Mesenchymal stem cell (in vitro differentiated cells and primary cell): ENCODE measurements around the gene KRTAP9-3.

Source experiments
- DNase-seq: peaks from one replicate; pipeline ENCODE4 v3.0.0-alpha.2; 2013
- H2AFZ ChIP-seq: one replicate; pipeline ENCODE4 v1.6.1; 2013; ENCODE audit warnings: low read depth, mild to moderate bottlenecking, control low read depth, inconsistent platforms, low read length, moderate library complexity
- H2AK5ac ChIP-seq: 2 replicates; pipeline ENCODE4 v1.6.1; 2013; ENCODE audit warnings: low read length, moderate library complexity, mild to moderate bottlenecking, inconsistent platforms; ENCODE audit not compliant: severe bottlenecking
- H2BK120ac ChIP-seq: one replicate; pipeline ENCODE4 v1.6.1; 2013; ENCODE audit warnings: low read depth, mild to moderate bottlenecking, inconsistent platforms, low read length, moderate library complexity
- H2BK12ac ChIP-seq, 2 experiments: one replicate each; pipeline ENCODE4 v1.6.1; 2013; ENCODE audit warnings: inconsistent platforms in 2 of 2, low read length in 2 of 2, mild to moderate bottlenecking in 2 of 2, moderate library complexity in 2 of 2, control low read depth in 1 of 2
- H2BK15ac ChIP-seq: one replicate; pipeline ENCODE4 v1.6.1; 2013; ENCODE audit warnings: mild to moderate bottlenecking, low read depth, inconsistent platforms; ENCODE audit not compliant: poor library complexity, severe bottlenecking
- H2BK5ac ChIP-seq: 2 replicates; pipeline ENCODE4 v1.6.1; 2013; ENCODE audit warnings: low read depth, mild to moderate bottlenecking, low read length, control low read depth, inconsistent platforms; ENCODE audit not compliant: poor library complexity, severe bottlenecking
- H3K14ac ChIP-seq, 2 experiments: one replicate each; pipeline ENCODE4 v1.6.1; 2013; ENCODE audit warnings: inconsistent platforms in 2 of 2, low read length in 2 of 2, control low read depth in 1 of 2, mild to moderate bottlenecking in 1 of 2, moderate library complexity in 1 of 2
- H3K18ac ChIP-seq, 2 experiments: one replicate each; pipeline ENCODE4 v1.6.1; 2013; ENCODE audit warnings: inconsistent platforms in 2 of 2, low read length in 2 of 2, control low read depth in 1 of 2, low read depth in 1 of 2, mild to moderate bottlenecking in 1 of 2
- H3K23ac ChIP-seq, 2 experiments: one replicate each; pipeline ENCODE4 v1.6.1; 2013; ENCODE audit warnings: inconsistent platforms in 2 of 2, low read length in 2 of 2, mild to moderate bottlenecking in 2 of 2, moderate library complexity in 2 of 2, control low read depth in 1 of 2
- H3K27ac ChIP-seq: 2 replicates; pipeline ENCODE4 v1.5.1; 2013; ENCODE audit warnings: mild to moderate bottlenecking, moderate library complexity, low read length, control low read depth, inconsistent platforms; ENCODE audit not compliant: poor library complexity, severe bottlenecking
- H3K27me3 ChIP-seq, 2 experiments: 2 replicates each; pipeline versions ENCODE4 v1.6.1 to v1.7.0; 2013; ENCODE audit warnings: low read length in 2 of 2, mild to moderate bottlenecking in 2 of 2, moderate library complexity in 2 of 2, control low read depth in 1 of 2, inconsistent platforms in 1 of 2; ENCODE audit not compliant: control insufficient read depth in 1 of 2, insufficient read depth in 1 of 2
- H3K36me3 ChIP-seq, 2 experiments: 2 replicates each; pipeline versions ENCODE4 v1.6.1 to v1.7.0; 2013; ENCODE audit warnings: low read length in 2 of 2, control low read depth in 1 of 2, inconsistent platforms in 1 of 2, low read depth in 1 of 2, mild to moderate bottlenecking in 1 of 2; ENCODE audit not compliant: insufficient read depth in 2 of 2, control insufficient read depth in 1 of 2
- H3K4ac ChIP-seq, 2 experiments: one replicate each; pipeline ENCODE4 v1.6.1; 2013; ENCODE audit warnings: inconsistent platforms in 2 of 2, low read length in 2 of 2, mild to moderate bottlenecking in 2 of 2, moderate library complexity in 2 of 2, control low read depth in 1 of 2, low read depth in 1 of 2
- H3K4me1 ChIP-seq: 2 replicates; pipeline ENCODE4 v1.6.1; 2013; ENCODE audit warnings: low read depth, low read length, control low read depth; ENCODE audit not compliant: control insufficient read depth, insufficient read depth
- H3K4me2 ChIP-seq: 2 replicates; pipeline ENCODE4 v1.6.1; 2013; ENCODE audit warnings: low read length, mild to moderate bottlenecking, inconsistent platforms; ENCODE audit not compliant: poor library complexity, severe bottlenecking
- H3K4me3 ChIP-seq, 2 experiments: 2 replicates each; pipeline versions ENCODE4 v1.5.1 to v1.7.0; 2013; ENCODE audit warnings: low read length in 2 of 2, mild to moderate bottlenecking in 2 of 2, control low read depth in 1 of 2, low read depth in 1 of 2; ENCODE audit not compliant: insufficient read depth in 1 of 2
- H3K79me1 ChIP-seq: replicated peaks from 2 replicates; pipeline ENCODE4 v1.6.1; 2013; ENCODE audit warnings: mild to moderate bottlenecking, control low read depth, low read length, inconsistent platforms; ENCODE audit not compliant: poor library complexity, severe bottlenecking
- H3K9ac ChIP-seq: 2 replicates; pipeline ENCODE4 v1.7.0; 2013; ENCODE audit warnings: mild to moderate bottlenecking, low read length, moderate library complexity
- H3K9me3 ChIP-seq: 2 replicates; pipeline ENCODE4 v1.7.0; 2013; ENCODE audit warnings: mild to moderate bottlenecking, low read length; ENCODE audit not compliant: control insufficient read depth
- H4K8ac ChIP-seq: one replicate; pipeline ENCODE4 v1.6.1; 2013; ENCODE audit warnings: inconsistent platforms, mild to moderate bottlenecking, low read length, moderate library complexity
- H4K91ac ChIP-seq: one replicate; pipeline ENCODE4 v1.6.1; 2013; ENCODE audit warnings: mild to moderate bottlenecking, low read length, inconsistent platforms
- WGBS: methylation state at CpG from one replicate; pipeline ENCODE4 v1.1.7; 2013; ENCODE audit warnings: mixed read lengths; 5-methylcytosine and 5-hydroxymethylcytosine counted together

KRTAP9-3 gene

DNA sequence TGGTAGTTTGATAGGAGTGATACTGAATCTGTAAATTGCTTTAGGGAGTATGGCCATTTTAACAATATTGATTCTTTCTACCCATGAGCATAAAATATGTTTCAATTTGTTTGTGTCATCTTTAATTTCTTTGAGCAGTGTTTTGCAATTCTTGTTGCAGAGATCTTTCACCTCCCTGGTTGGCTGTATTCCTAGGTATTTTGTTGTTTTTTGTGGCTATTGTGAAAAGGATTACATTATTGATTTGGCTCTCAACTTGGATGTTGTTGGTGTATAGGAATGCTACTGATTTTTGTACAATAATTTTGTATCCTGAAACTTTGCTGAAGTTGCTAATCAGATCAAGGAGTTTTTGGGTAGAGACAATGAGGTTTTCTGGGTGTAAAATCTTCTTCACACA lies 26.2 kb downstream of the KRTAP9-3 start:
- H4K8ac ChIP-seq = no peak overlapping the region
- H3K18ac ChIP-seq = no peak overlapping the region
- no peak overlapping the region for H2AFZ ChIP-seq
- no peak overlapping the region for H3K27ac ChIP-seq
- H3K79me1 ChIP-seq = no peaks in the 10 kb centered on the region
- H3K9ac ChIP-seq = no peak overlapping the region
- no peak overlapping the region for H2BK15ac ChIP-seq
- no peak overlapping the region for H2AK5ac ChIP-seq
- DNase-seq = no peak
- H2BK5ac ChIP-seq = no peak overlapping the region
- no peak overlapping the region for H3K4me2 ChIP-seq
- H2BK120ac ChIP-seq = no peak overlapping the region
- no peak overlapping the region for H3K23ac ChIP-seq
- H3K4ac ChIP-seq = no peak overlapping the region
- H3K27me3 ChIP-seq = peaks cover 0 to 8% of the 10 kb centered on the region in 2 experiments
- H2BK12ac ChIP-seq = no peak overlapping the region
- H3K9me3 ChIP-seq = no peaks in the 10 kb centered on the region
- no peak overlapping the region for H4K91ac ChIP-seq
- H3K4me3 ChIP-seq = no peak overlapping the region
- no peak overlapping the region for H3K14ac ChIP-seq
- no peaks in the 10 kb centered on the region for H3K4me1 ChIP-seq
- H3K36me3 ChIP-seq = no peaks in the 10 kb centered on the region

DNA sequence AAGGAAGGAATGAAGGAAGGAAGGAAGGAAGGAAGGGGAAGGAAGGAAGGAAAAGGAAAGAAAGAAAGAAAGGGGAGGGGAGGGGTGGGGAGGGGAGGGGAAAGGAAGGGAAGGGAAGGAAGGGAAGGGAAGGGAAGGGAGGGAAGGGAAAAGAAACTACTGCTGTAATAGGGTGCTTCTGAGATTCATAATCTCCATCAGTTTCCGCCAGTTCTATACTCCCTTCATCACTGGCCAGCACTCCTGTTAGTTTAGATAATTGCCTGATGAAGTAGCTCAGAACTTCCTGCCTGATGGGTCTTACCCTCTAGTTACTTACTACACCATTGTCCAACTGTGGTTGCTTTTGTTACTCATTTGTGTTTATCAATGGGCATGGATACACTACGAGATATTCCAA lies 31.0 kb downstream of the KRTAP9-3 start:
- Histone ChIP-seq H2BK12ac (no peak overlapping the region), H3K36me3 (no peaks in the 10 kb centered on the region), H3K27ac (no peak overlapping the region), H3K4me1 (no peaks in the 10 kb centered on the region), H4K91ac (no peak overlapping the region), H3K9ac (no peak overlapping the region), H3K14ac (no peak overlapping the region), H2BK120ac (no peak overlapping the region), H2AK5ac (no peak overlapping the region), H2BK5ac (no peak overlapping the region), H4K8ac (no peak overlapping the region), H3K4ac (no peak overlapping the region), H3K27me3 (peaks cover 0 to 22% of the 10 kb centered on the region in 2 experiments), H3K79me1 (no peaks in the 10 kb centered on the region), H3K4me2 (no peak overlapping the region), H3K4me3 (no peak overlapping the region), H3K23ac (no peak overlapping the region), H2AFZ (no peak overlapping the region), H2BK15ac (no peak overlapping the region), H3K9me3 (no peaks in the 10 kb centered on the region), H3K18ac (no peak overlapping the region)
- no peak for DNase-seq
- WGBS = 59% methylated on average over 1 of the region's 2 CpGs

GRCh38 chr17:41264599-41264998 lies 32.4 kb downstream of the KRTAP9-3 start:
- H4K8ac ChIP-seq = no peak overlapping the region
- H3K4me2 ChIP-seq = no peak overlapping the region
- no peak overlapping the region for H2BK5ac ChIP-seq
- H2AFZ ChIP-seq = no peak overlapping the region
- H2BK120ac ChIP-seq = no peak overlapping the region
- no peaks in the 10 kb centered on the region for H3K36me3 ChIP-seq
- no peak overlapping the region for H3K9ac ChIP-seq
- no peak overlapping the region for H2AK5ac ChIP-seq
- H2BK15ac ChIP-seq = no peak overlapping the region
- no peak for DNase-seq
- no peak overlapping the region for H3K4ac ChIP-seq
- H3K14ac ChIP-seq = no peak overlapping the region
- H3K27me3 ChIP-seq = peaks cover 0 to 22% of the 10 kb centered on the region in 2 experiments
- H3K9me3 ChIP-seq = no peaks in the 10 kb centered on the region
- H3K4me3 ChIP-seq = no peak overlapping the region
- H3K27ac ChIP-seq = no peak overlapping the region
- H3K79me1 ChIP-seq = no peaks in the 10 kb centered on the region
- 83% methylated on average over 2 of the region's 3 CpGs for WGBS
- H3K23ac ChIP-seq = no peak overlapping the region
- H2BK12ac ChIP-seq = no peak overlapping the region
- H4K91ac ChIP-seq = no peak overlapping the region
- H3K18ac ChIP-seq = no peak overlapping the region
- H3K4me1 ChIP-seq = no peaks in the 10 kb centered on the region

GRCh38 chr17:41265078-41265477 lies 32.8 kb downstream of the KRTAP9-3 start, which contains the start of gene KRTAP9-6:
KRTAP9-6 (plus strand) TSS chr17:41265378; CDS start chr17:41265378, 0 bp downstream.
- Histone ChIP-seq H2AK5ac (no peak within 1 kb of the TSS), H2BK5ac (no peak within 1 kb of the TSS), H3K79me1 (no peaks in the 10 kb centered on the region), H2BK120ac (no peak within 1 kb of the TSS), H3K27ac (no peak within 1 kb of the TSS), H4K91ac (no peak within 1 kb of the TSS), H3K36me3 (no peaks in the 10 kb centered on the region), H2BK12ac (no peak within 1 kb of the TSS), H3K4me3 (no peak within 1 kb of the TSS), H2AFZ (no peak within 1 kb of the TSS), H3K14ac (no peak within 1 kb of the TSS), H3K27me3 (peaks cover 0 to 22% of the 10 kb centered on the region in 2 experiments), H3K9me3 (no peaks in the 10 kb centered on the region), H3K4me1 (no peaks in the 10 kb centered on the region), H3K18ac (no peak within 1 kb of the TSS), H3K4ac (no peak within 1 kb of the TSS), H4K8ac (no peak within 1 kb of the TSS), H3K23ac (no peak within 1 kb of the TSS), H2BK15ac (no peak within 1 kb of the TSS), H3K9ac (no peak within 1 kb of the TSS), H3K4me2 (no peak within 1 kb of the TSS)
- DNase-seq = no peak
- WGBS = 64% methylated on average over 2 of the region's 2 CpGs
